OCI-M2 (cell line): ENCODE data around the gene PARL.

ENCODE experiments used
- DNase-seq: peaks from one replicate; lab custom pipeline; 2025; ENCODE audit not compliant: unreplicated experiment; lab: John Stamatoyannopoulos, UW

PARL gene

GRCh38 chr3:183854318-183855035 is 30.2 kb downstream of the PARL start:
- DNase-seq: no peak

GRCh38 chr3:183845608-183846288 is 38.9 kb downstream of the PARL start:
- no peak for DNase-seq

- no peak for DNase-seq
These were observed 39.6 kb downstream of the PARL start for GRCh38 chr3:183845090-183845489.

- no peak for DNase-seq
These were observed 40.1 kb downstream of the PARL start for GRCh38 chr3:183844606-183845005.

- DNase-seq: no peak
These were observed 44.9 kb downstream of the PARL start for GRCh38 chr3:183839751-183840150.

- DNase-seq: no peak
These were observed 46.8 kb downstream of the PARL start for GRCh38 chr3:183837894-183838293.

- no peak for DNase-seq
These were observed 47.3 kb downstream of the PARL start for GRCh38 chr3:183837390-183837789.

GRCh38 chr3:183833516-183833915 is 51.2 kb downstream of the PARL start:
- no peak for DNase-seq

GRCh38 chr3:183830187-183830586 is 54.5 kb downstream of the PARL start:
- DNase-seq: no peak

- no peak for DNase-seq
These were observed 55.2 kb downstream of the PARL start for GRCh38 chr3:183829466-183829865.

GRCh38 chr3:183828538-183828870 is 56.2 kb downstream of the PARL start:
- DNase-seq: no peak

- no peak for DNase-seq
These were observed 56.7 kb downstream of the PARL start for GRCh38 chr3:183827809-183828537.

- no peak for DNase-seq
These were observed 58.0 kb downstream of the PARL start for GRCh38 chr3:183826448-183827250.

- DNase-seq: no peak
These were observed 59.1 kb downstream of the PARL start, which contains the start of gene MAP6D1 for GRCh38 chr3:183825456-183826161. MAP6D1 (minus strand) TSS chr3:183825577; CDS start chr3:183825547, 30 bp downstream.

GRCh38 chr3:183824761-183825455 is 59.8 kb downstream of the PARL start:
- no peak for DNase-seq

- DNase-seq: no peak
These were observed 60.7 kb downstream of the PARL start for GRCh38 chr3:183823963-183824362.

GRCh38 chr3:183822631-183823030 is 62.0 kb downstream of the PARL start:
- no peak for DNase-seq

GRCh38 chr3:183819831-183820230 is 64.8 kb downstream of the PARL start:
- DNase-seq: no peak

- DNase-seq: no peak
These were observed 65.7 kb downstream of the PARL start for GRCh38 chr3:183818706-183819624.
